GM13976 (cell line): ENCODE results near the gene TNFSF13.
A peak's percentile ranks its signal among the peaks of the same experiment; 100 is the strongest.

Experiments
- DNase-seq: peaks from one replicate; pipeline ENCODE4 v3.0.0; 2012; ENCODE audit warnings: low spot score
- CTCF ChIP-seq: IDR thresholded peaks from 2 replicates; pipeline ENCODE4 v1.5.1; 2012; ENCODE audit warnings: borderline replicate concordance, mild to moderate bottlenecking; ENCODE audit not compliant: insufficient read depth; ENCODE audit errors: extremely low read depth, missing control alignments, control extremely low read depth
- in situ Hi-C: fragments of 300-500 bp; cut with MboI; formaldehyde crosslinking; loops from one replicate; pipeline ENCODE4 v1.12.0; 2022; ENCODE audit warnings: low sequenced_read_pairs, mixed read lengths, inconsistent platforms; ENCODE audit not compliant: unreplicated experiment

Gene TNFSF13

GRCh38 chr17:7538891-7539545 is 19.5 kb upstream of the TNFSF13 start:
- in situ Hi-C loops: no loop called here
- no peak for DNase-seq
- no peak for TF ChIP-seq CTCF

- in situ Hi-C loops: no loop called here
- no peak for TF ChIP-seq CTCF
- no peak for DNase-seq
Observed at GRCh38 chr17:7541074-7541621, 17.4 kb upstream of the TNFSF13 start.

DNA sequence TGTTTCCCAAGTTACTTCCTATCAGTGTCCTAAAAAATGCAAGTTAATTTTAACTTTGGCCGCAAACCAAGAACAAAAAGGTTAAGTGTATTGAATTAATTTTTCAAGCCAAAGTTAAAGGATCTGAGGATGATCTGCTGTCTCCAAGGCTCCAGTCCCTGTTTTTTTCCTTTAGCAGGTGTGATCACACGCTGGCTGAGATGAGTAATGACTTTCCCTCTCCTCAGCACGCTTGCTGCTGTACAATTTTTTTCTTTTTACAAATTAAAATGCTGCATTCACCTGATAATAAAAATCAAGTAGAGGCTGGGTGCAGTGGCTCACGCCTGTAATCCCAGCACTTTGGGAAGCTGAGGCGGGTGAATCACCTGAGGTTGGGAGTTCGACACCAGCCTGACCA is 13.6 kb upstream of the TNFSF13 start:
- in situ Hi-C loops: no loop called here
- no peak for DNase-seq
- TF ChIP-seq CTCF: no peak

GRCh38 chr17:7548585-7549400 is 9.8 kb upstream of the TNFSF13 start, which contains the start of gene TNFSF12:
TSS of gene TNFSF12 (plus strand) at chr17:7549058. CDS start at chr17:7549154, 96 bp downstream.
- no peak for TF ChIP-seq CTCF
- in situ Hi-C loops: no loop called here
- peak; percentile 84 for DNase-seq

- in situ Hi-C loops: no loop called here
- no peak for DNase-seq
- TF ChIP-seq CTCF: no peak
Observed at GRCh38 chr17:7549401-7550055, 9.0 kb upstream of the TNFSF13 start.

GRCh38 chr17:7550344-7550743 is 8.2 kb upstream of the TNFSF13 start:
- in situ Hi-C loops: no loop called here
- TF ChIP-seq CTCF: no peak
- no peak for DNase-seq
